ENCODE measurements around the gene SP8.

DNA sequence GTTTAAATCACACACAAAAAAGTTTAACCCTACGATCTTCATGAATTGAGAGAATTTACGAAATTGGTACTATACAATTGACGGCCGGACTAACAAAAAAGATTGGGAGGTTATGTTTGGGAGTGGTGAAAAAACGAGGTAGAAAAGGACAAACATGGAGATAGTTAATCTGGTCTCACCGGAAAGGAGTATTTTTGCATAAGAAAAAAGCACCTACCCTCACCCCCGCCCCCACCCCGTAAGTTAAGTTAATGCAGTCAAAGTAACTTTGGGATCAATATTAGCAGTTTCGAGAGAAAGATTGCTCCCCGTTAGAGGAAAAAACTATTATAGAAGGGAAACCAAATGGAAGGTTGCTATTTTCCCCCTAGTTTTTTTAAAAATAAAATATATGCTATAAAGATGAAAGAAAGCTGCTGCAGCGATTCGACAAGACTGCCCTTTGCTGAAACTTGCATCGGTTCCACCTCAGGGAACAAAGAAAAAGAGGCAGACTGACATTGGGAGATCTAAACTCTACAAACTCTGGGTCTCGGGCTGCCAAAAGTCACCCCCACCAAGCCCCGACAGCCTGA is 3.5 kb downstream of the SP8 start:
- TF ChIP-seq, protein P1, sequence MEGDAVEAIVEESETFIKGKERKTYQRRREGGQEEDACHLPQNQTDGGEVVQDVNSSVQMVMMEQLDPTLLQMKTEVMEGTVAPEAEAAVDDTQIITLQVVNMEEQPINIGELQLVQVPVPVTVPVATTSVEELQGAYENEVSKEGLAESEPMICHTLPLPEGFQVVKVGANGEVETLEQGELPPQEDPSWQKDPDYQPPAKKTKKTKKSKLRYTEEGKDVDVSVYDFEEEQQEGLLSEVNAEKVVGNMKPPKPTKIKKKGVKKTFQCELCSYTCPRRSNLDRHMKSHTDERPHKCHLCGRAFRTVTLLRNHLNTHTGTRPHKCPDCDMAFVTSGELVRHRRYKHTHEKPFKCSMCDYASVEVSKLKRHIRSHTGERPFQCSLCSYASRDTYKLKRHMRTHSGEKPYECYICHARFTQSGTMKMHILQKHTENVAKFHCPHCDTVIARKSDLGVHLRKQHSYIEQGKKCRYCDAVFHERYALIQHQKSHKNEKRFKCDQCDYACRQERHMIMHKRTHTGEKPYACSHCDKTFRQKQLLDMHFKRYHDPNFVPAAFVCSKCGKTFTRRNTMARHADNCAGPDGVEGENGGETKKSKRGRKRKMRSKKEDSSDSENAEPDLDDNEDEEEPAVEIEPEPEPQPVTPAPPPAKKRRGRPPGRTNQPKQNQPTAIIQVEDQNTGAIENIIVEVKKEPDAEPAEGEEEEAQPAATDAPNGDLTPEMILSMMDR (IDR thresholded peaks at IDR 0.05) = no peak
- TF ChIP-seq POLR2AphosphoS5 (IDR thresholded peaks at IDR 0.05) (no peak), POLR2A (IDR thresholded peaks at IDR 0.05) (no peak), EP300 (IDR thresholded peaks at IDR 0.05; ENCODE audit: low read depth) (no peak)

Measured in transverse colon (tissue), 4 donors.